NCI-H226 (cell line): ENCODE data around the gene MEX3A.
A peak's percentile ranks its signal among the peaks of the same experiment; 100 is the strongest.
"Not testable (repeated sequence)": the region's sequence is repeated elsewhere in the genome, so short reads cannot be mapped to it uniquely, and the experiment has no call there.

ENCODE experiments used
- DNase-seq: peaks from one replicate; pipeline ENCODE4 v3.0.0-alpha.2; 2015

MEX3A gene

GRCh38 chr1:156053768-156054499, 28.3 kb downstream of the MEX3A start, which contains the start of gene UBQLN4:
Gene UBQLN4 (minus strand): TSS chr1:156053798. CDS start chr1:156053701, 97 bp downstream.
- peak; percentile 76 for DNase-seq

- peak; percentile 62 for DNase-seq
Measured at GRCh38 chr1:156052862-156053767, 29.1 kb downstream of the MEX3A start.

GRCh38 chr1:156051011-156051725, 31.1 kb downstream of the MEX3A start:
- DNase-seq: no peak

- no peak for DNase-seq
Measured at GRCh38 chr1:156050376-156050775, 31.9 kb downstream of the MEX3A start.

- DNase-seq: no peak
Measured at GRCh38 chr1:156048663-156049258, 33.5 kb downstream of the MEX3A start.

- no peak for DNase-seq
Measured at GRCh38 chr1:156045076-156045475, 37.2 kb downstream of the MEX3A start.

- no peak for DNase-seq
Measured at GRCh38 chr1:156042828-156043227, 39.4 kb downstream of the MEX3A start.

- not testable (repeated sequence) for DNase-seq
Measured at GRCh38 chr1:156034991-156035390, 47.3 kb downstream of the MEX3A start.

- DNase-seq: no peak
Measured at GRCh38 chr1:156033011-156033410, 49.3 kb downstream of the MEX3A start.

GRCh38 chr1:156026588-156026987, 55.7 kb downstream of the MEX3A start:
- no peak for DNase-seq

GRCh38 chr1:156025876-156026275, 56.4 kb downstream of the MEX3A start:
- no peak for DNase-seq

GRCh38 chr1:156024801-156025200, 57.5 kb downstream of the MEX3A start:
- DNase-seq: no peak
